Osteocyte (in vitro differentiated cells): ENCODE measurements around the gene LATS1. TPM values are rescaled to one million over a fixed set of nuclear protein-coding genes. Genes with fewer than 3 reads are reported as not detected.
"Not testable (repeated sequence)": the region's sequence is repeated elsewhere in the genome, so short reads cannot be mapped to it uniquely, and the experiment has no call there.

ENCODE experiments used
- DNase-seq: peaks from one replicate; pipeline ENCODE4 v3.0.0; 2021; ENCODE audit warnings: mixed read lengths; ENCODE audit not compliant: unreplicated experiment; ENCODE audit errors: extremely low spot score
- H3K27ac Mint-ChIP-seq: one replicate; pipeline ENCODE4 v1.8.0; 2021; ENCODE audit warnings: mild to moderate bottlenecking, mixed read lengths; ENCODE audit not compliant: unreplicated experiment
- H3K27me3 Mint-ChIP-seq: one replicate; pipeline ENCODE4 v1.8.0; 2021; ENCODE audit warnings: mixed read lengths; ENCODE audit not compliant: unreplicated experiment
- H3K36me3 Mint-ChIP-seq: one replicate; pipeline ENCODE4 v1.8.0; 2021; ENCODE audit warnings: mixed read lengths; ENCODE audit not compliant: unreplicated experiment
- H3K4me1 Mint-ChIP-seq: one replicate; pipeline ENCODE4 v1.8.0; 2021; ENCODE audit warnings: mixed read lengths; ENCODE audit not compliant: unreplicated experiment
- H3K4me3 Mint-ChIP-seq: one replicate; pipeline ENCODE4 v1.8.0; 2021; ENCODE audit warnings: mild to moderate bottlenecking, moderate library complexity, mixed read lengths; ENCODE audit not compliant: unreplicated experiment
- H3K9me3 Mint-ChIP-seq: one replicate; pipeline ENCODE4 v1.8.0; 2021; ENCODE audit warnings: mixed read lengths; ENCODE audit not compliant: unreplicated experiment
- total RNA-seq: library from RNA; stranded (reverse); gene quantifications from 2 replicates; pipeline ENCODE4 v1.2.1, GENCODE V29; 2021
- TF ChIP-seq, protein P1 (sequence below): fragments of 200-600 bp; sonication (generic); IDR thresholded peaks from 2 replicates; pipeline ENCODE4 v1.5.0; 2021; ENCODE audit warnings: antibody characterized with exemption, mild to moderate bottlenecking, moderate library complexity

LATS1 gene
- total RNA-seq, 1 donor from 2014 or later: 33.8 TPM

DNA sequence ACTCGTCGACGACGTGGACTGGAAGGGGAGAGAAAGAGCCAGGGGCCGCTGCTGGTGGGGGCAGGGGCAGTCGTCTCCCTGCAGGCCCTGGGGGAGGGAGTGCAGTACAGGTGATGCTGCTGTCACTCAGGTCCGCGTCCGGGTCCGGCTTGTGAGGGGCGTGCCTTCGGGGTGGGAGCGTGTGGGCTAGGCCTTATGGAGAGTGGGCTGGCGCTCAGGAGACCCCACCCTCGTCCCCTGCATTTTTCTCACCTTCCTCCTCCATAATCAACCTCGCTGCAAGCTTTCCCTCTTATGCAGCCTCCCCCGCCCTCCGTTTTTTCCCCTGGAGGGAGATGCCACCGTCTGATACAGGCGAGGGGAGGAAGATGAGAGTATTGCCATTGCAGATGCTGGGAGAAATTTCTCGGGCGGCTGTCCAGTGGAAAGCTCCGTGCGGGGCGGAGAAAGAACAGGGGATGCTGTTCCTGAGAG lies 32.3 kb upstream of the LATS1 start:
- DNase-seq: peak; percentile 83
- Mint-ChIP-seq H3K27ac (peak overlapping the region; percentile 80), H3K27me3 (no peaks in the 10 kb centered on the region), H3K4me3 (peak overlapping the region; percentile 89), H3K36me3 (no peaks in the 10 kb centered on the region), H3K9me3 (no peaks in the 10 kb centered on the region), H3K4me1 (peaks cover 34% of the 10 kb centered on the region)
- TF ChIP-seq, protein P1, sequence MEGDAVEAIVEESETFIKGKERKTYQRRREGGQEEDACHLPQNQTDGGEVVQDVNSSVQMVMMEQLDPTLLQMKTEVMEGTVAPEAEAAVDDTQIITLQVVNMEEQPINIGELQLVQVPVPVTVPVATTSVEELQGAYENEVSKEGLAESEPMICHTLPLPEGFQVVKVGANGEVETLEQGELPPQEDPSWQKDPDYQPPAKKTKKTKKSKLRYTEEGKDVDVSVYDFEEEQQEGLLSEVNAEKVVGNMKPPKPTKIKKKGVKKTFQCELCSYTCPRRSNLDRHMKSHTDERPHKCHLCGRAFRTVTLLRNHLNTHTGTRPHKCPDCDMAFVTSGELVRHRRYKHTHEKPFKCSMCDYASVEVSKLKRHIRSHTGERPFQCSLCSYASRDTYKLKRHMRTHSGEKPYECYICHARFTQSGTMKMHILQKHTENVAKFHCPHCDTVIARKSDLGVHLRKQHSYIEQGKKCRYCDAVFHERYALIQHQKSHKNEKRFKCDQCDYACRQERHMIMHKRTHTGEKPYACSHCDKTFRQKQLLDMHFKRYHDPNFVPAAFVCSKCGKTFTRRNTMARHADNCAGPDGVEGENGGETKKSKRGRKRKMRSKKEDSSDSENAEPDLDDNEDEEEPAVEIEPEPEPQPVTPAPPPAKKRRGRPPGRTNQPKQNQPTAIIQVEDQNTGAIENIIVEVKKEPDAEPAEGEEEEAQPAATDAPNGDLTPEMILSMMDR: no peak

DNA sequence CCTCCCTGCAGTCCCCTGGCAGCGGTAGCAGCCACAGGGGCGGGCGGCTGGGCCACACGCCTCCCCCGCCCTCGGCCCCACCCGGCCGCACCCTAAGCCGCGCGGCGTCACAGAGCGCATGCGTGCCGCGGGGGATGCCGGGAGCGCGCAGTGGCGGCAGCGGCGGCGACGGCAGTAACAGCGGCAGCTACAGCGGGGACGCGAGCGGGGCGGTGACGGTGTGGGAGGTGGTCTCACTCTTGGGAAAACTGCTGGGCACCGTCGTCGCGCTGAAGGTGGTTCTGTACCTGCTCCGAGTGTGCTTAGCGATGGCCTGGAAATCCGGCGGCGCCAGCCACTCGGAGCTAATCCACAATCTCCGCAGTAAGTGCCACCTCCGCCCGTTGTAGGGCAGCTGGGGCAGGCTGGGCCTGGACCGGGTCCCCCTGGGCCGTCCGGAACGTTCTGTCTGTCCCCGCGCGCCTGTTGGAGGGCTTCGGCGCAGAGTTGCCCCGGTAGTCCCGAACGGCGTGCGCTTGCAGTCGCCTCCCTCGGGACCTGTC lies 31.8 kb upstream of the LATS1 start, which contains the start of gene PCMT1:
Gene PCMT1 (plus strand): TSS at position 148 of the 542 bp plus-strand sequence. CDS start 161 bp downstream, at position 309.
- no peaks in the 10 kb centered on the region for H3K27me3 Mint-ChIP-seq
- peak; percentile 97 for DNase-seq
- no peaks in the 10 kb centered on the region for H3K9me3 Mint-ChIP-seq
- H3K36me3 Mint-ChIP-seq: no peaks in the 10 kb centered on the region
- peak within 1 kb of the TSS; percentile 83 for H3K27ac Mint-ChIP-seq
- peaks cover 35% of the 10 kb centered on the region for H3K4me1 Mint-ChIP-seq
- peak within 1 kb of the TSS; percentile 89 for H3K4me3 Mint-ChIP-seq
- TF ChIP-seq, protein P1: no peak

DNA sequence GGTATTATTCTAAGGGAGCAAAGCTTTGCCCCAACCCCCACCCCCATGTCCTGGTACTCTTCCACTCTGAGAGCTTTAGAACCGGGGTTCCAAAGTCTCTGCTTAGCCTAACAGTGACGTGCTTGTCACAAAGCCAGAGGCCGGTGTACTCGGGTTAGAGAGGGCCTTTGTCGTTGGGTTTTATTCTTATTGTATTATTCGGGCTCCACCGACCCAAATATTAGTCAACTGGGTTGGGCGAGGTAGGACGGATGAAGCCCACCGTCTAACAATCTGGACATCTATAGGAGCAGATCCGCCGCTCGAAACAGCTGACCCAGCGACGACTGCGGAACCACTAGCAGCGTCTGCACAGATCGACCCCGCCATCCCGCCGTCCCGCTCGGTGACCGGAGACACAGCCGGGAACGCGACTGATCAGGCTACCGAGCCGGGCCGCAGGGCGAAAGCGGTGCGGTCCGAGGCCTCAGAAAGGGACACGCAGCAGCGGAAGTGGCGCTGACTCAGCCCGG lies 31.2 kb upstream of the LATS1 start:
- Mint-ChIP-seq H3K4me3 (peak overlapping the region; percentile 89), H3K4me1 (peaks cover 35% of the 10 kb centered on the region), H3K27ac (peak overlapping the region; percentile 83)
- not testable (repeated sequence) for H3K27me3 Mint-ChIP-seq, H3K36me3 Mint-ChIP-seq, DNase-seq, H3K9me3 Mint-ChIP-seq

DNA sequence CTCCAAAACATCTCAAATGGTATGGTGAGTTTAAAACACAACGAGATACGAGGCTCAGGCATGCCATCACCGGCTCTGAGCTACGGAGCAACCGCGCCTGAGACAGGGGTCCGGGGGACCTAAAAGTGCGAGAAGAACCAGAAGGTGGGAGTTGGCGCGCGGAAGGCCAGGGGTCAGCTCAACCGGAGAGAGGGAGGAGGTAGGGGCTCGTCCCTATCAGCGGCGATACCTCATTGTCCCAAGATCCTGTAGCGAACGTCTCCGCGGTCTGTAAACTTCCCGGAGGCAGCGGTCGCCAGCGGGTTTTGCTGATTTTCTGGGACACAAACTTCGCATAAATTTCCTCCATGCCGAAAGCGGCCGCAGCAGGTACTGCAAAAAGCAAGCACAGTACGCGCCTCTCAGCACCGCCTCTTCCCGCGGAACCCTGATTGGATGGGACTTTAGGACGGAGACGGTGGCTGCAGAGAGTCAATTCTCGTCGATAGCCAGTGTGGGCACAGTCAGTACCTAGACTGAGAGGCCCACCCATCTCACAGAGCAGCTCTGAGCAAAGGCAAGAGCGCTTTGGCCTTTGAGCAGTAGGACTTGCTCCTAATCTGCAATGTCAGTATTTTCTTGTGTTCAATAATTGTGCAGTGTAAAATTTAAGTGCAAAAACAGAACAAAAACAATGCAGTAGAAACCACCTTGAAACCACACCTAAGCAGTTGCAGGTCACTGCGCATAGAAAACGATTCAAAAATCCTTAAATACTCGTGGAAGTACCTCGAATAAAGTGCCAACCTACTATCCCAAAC lies 28.4 kb upstream of the LATS1 start, which contains the start of gene NUP43:
Gene NUP43 (minus strand): TSS at position 383 of the 800 bp plus-strand sequence. CDS start 34 bp downstream, at position 349.
- H3K4me3 Mint-ChIP-seq: peak within 1 kb of the TSS; percentile 98
- DNase-seq: peak; percentile 94
- H3K9me3 Mint-ChIP-seq: no peaks in the 10 kb centered on the region
- peaks cover 8% of the 10 kb centered on the region for H3K36me3 Mint-ChIP-seq
- H3K27ac Mint-ChIP-seq: peak within 1 kb of the TSS; percentile 91
- no peaks in the 10 kb centered on the region for H3K27me3 Mint-ChIP-seq
- TF ChIP-seq, protein P1: peak; percentile 58
- peaks cover 30% of the 10 kb centered on the region for H3K4me1 Mint-ChIP-seq

DNA sequence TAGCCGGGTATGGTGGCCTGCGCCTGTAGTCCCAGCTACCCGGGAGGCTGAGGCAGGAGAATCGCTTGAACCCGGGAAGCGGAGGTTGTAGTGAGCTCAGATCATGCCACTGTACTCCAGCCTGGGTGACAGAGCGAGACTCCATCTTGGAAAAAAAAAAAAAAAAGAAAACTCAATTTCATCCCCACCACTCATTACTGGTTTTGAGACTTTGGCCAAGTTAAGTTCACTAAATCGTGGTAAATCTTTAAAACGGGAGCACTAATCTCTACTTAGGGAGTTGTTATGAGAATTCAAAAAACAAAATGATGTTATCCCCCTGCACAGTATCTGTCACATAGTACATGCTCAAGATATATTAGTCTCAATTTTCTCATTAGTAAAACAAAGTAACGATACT lies 27.4 kb upstream of the LATS1 start:
- not testable (repeated sequence) for H3K27me3 Mint-ChIP-seq, H3K27ac Mint-ChIP-seq, DNase-seq, H3K9me3 Mint-ChIP-seq
- peaks cover 22% of the 10 kb centered on the region for H3K4me1 Mint-ChIP-seq
- H3K4me3 Mint-ChIP-seq: peak overlapping the region; percentile 98
- peaks cover 15% of the 10 kb centered on the region for H3K36me3 Mint-ChIP-seq

DNA sequence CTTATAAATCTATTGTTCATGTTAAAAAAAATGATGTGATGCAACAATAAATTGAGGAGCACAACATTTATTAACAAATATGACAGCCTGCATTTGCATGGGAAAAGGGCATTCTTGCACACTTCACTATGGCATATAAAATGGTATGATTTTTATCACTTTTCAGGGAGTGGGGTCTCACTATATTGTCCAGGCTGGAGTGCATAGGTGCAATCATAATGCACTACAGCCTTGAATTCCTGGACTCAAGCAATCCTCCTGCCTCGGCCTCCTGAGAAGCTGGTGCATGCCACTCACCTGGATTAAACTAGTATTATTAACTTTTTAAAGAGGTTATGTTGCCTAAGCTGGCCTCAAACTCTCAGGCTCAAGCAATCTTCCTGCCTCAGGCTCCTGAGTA lies 17.0 kb upstream of the LATS1 start:
- TF ChIP-seq, protein P1: no peak
- Mint-ChIP-seq H3K4me1 (no peaks in the 10 kb centered on the region), H3K27ac (no peak overlapping the region), H3K27me3 (no peaks in the 10 kb centered on the region), H3K4me3 (no peak overlapping the region), H3K9me3 (no peaks in the 10 kb centered on the region), H3K36me3 (peaks cover 24% of the 10 kb centered on the region)
- DNase-seq: no peak
